HEK293 (cell line): ENCODE measurements around the gene OPHN1.

Experiments used
- CTCF ChIA-PET: fragments of 350-600 bp; formaldehyde crosslinking; extraction: SDS; loops from one replicate; lab custom pipeline; 2021; ENCODE audit warnings: antibody characterized with exemption; lab: Yijun Ruan, JAX
- POLR2A ChIA-PET: fragments of 300-600 bp; formaldehyde crosslinking; extraction: SDS; loops from one replicate; lab custom pipeline; 2020; ENCODE audit warnings: antibody characterized with exemption, inconsistent platforms; lab: Yijun Ruan, JAX
- H3K27ac ChIP-seq: fragments of 200-500 bp; sonication (Bioruptor generic); 2 replicates; pipeline ENCODE4 v1.5.1; 2014; ENCODE audit warnings: low read depth, low read length, control low read depth, inconsistent platforms; ENCODE audit errors: extremely low read depth
- H3K36me3 ChIP-seq, 2 experiments: fragments of 200-500 bp in 1 of 2; sonication (Bioruptor generic) in 1 of 2; 1 replicate in 1 of 2; 2 replicates in 1 of 2; pipeline ENCODE4 v1.5.1; 2014 to 2017; ENCODE audit warnings: inconsistent platforms in 2 of 2, low read length in 2 of 2; ENCODE audit not compliant: control insufficient read depth in 2 of 2, insufficient read depth in 1 of 2
- H3K4me1 ChIP-seq: fragments of 200-500 bp; sonication (Bioruptor generic); 2 replicates; pipeline ENCODE4 v1.5.1; 2014; ENCODE audit warnings: mild to moderate bottlenecking, low read length, inconsistent platforms; ENCODE audit not compliant: control insufficient read depth, insufficient read depth
- H3K4me3 ChIP-seq: 2 replicates; pipeline ENCODE4 v1.5.1; 2011; ENCODE audit warnings: low read depth, mild to moderate bottlenecking, control low read depth, low read length, moderate library complexity
- H3K9me3 ChIP-seq: fragments of 200-500 bp; sonication (Bioruptor generic); 2 replicates; pipeline ENCODE4 v1.5.1; 2014; ENCODE audit warnings: low read depth, low read length, inconsistent platforms; ENCODE audit not compliant: control insufficient read depth, insufficient read depth
- RBAK ChIP-seq: fragments of 450-650 bp; formaldehyde crosslinking; IDR thresholded peaks from 2 replicates; pipeline ENCODE4 v1.5.1; 2016; ENCODE audit warnings: missing biosample characterization, missing genetic modification characterization
- SALL2 ChIP-seq: fragments of 450-650 bp; formaldehyde crosslinking; IDR thresholded peaks from 2 replicates; pipeline ENCODE4 v1.5.0; 2017; ENCODE audit warnings: missing biosample characterization, mild to moderate bottlenecking, missing genetic modification characterization, borderline replicate concordance
- ZBTB7A ChIP-seq: fragments of 450-650 bp; formaldehyde crosslinking; IDR thresholded peaks from 2 replicates; pipeline ENCODE4 v1.5.1; 2016; ENCODE audit warnings: low read depth, missing biosample characterization, missing genetic modification characterization
- ZNF426 ChIP-seq: fragments of 450-650 bp; formaldehyde crosslinking; IDR thresholded peaks from 2 replicates; pipeline ENCODE4 v1.5.1; 2017; ENCODE audit warnings: missing biosample characterization, missing genetic modification characterization, mild to moderate bottlenecking, inconsistent platforms, moderate library complexity
- TF ChIP-seq, protein P1 (sequence below): fragments of 450-650 bp; formaldehyde crosslinking; IDR thresholded peaks from 2 replicates; pipeline ENCODE4 v1.5.1; 2016; ENCODE audit warnings: missing biosample characterization, missing genetic modification characterization
- TF ChIP-seq, protein P2 (sequence below): fragments of 450-650 bp; formaldehyde crosslinking; IDR thresholded peaks from 2 replicates; pipeline ENCODE4 v1.5.1; 2016; ENCODE audit warnings: missing biosample characterization, missing genetic modification characterization
- TF ChIP-seq, protein P3 (sequence below): fragments of 450-650 bp; formaldehyde crosslinking; IDR thresholded peaks from 2 replicates; pipeline ENCODE4 v1.5.1; 2017; ENCODE audit warnings: missing biosample characterization, missing genetic modification characterization
- TF ChIP-seq, protein P4 (sequence below): fragments of 450-650 bp; formaldehyde crosslinking; IDR thresholded peaks from 2 replicates; pipeline ENCODE4 v1.5.1; 2017; ENCODE audit warnings: missing biosample characterization, missing genetic modification characterization
- TF ChIP-seq, protein P5 (sequence below): fragments of 450-650 bp; formaldehyde crosslinking; conservative IDR thresholded peaks from 2 replicates; pipeline ENCODE4 v1.5.1; 2016; ENCODE audit warnings: low read depth, missing biosample characterization, missing genetic modification characterization

Gene OPHN1

DNA sequence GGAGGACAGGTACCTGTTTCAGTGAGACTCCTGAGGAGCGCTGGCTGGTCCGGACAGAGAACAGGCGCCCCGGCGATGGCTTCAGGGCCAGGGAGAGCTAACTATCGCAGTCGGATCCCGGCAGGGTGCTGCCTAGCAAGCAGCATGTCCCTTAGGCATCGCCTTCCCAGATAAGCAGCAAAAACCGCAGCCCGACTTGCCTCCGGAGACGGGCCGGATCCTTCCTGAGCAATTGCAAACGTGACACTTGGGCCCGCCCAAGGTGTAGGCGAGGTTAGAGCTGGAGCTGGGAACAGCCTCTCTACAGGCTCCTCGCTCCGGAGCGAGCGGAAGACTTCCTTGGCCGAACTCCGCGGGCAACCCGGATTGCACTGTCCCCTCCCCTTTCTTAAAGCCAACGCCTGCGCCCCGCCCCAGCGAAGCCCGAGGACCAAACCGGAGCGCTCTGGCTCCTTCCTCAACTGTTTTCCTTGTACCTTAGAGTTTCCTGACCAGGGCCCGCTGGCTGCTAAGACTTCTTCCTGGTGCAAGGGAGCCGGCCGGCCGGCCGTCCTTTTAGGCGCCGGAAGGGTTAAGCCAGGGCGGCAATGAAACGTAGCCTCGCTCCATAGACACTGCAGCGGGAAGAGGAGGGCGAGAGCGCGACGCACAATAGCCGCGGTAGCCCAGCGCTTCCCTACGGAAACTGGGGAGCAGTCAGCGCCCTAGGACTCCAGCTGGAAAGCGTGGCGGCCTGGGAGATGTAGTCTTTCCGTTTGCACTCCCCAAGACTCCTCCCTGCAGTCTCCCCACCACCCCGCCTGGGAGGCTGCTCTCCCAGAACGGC lies at the start of gene OPHN1 (continued):
- TF ChIP-seq, protein P1, sequence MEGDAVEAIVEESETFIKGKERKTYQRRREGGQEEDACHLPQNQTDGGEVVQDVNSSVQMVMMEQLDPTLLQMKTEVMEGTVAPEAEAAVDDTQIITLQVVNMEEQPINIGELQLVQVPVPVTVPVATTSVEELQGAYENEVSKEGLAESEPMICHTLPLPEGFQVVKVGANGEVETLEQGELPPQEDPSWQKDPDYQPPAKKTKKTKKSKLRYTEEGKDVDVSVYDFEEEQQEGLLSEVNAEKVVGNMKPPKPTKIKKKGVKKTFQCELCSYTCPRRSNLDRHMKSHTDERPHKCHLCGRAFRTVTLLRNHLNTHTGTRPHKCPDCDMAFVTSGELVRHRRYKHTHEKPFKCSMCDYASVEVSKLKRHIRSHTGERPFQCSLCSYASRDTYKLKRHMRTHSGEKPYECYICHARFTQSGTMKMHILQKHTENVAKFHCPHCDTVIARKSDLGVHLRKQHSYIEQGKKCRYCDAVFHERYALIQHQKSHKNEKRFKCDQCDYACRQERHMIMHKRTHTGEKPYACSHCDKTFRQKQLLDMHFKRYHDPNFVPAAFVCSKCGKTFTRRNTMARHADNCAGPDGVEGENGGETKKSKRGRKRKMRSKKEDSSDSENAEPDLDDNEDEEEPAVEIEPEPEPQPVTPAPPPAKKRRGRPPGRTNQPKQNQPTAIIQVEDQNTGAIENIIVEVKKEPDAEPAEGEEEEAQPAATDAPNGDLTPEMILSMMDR (tag by site-specific recombination), result no peak

DNA sequence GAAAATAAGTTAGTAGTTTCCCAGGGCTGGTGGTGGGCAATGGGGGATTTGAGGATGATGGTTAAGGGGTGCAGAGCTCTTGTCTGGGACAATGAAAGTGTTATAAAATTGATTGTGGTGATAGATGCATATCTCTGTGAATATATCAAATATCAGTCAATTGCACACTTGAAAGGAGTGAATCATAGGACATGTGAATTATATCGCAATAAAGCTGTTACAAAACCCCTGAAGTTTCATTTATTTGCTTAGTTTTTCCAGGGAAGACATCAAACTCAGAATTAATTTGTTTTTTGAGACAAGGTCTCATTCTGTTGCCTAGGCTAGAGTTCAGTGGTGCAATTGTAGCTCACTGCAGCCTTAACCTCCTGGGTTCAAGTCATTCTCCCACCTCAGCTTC lies 47.7 kb upstream of the OPHN1 start:
- TF ChIP-seq, protein P2, sequence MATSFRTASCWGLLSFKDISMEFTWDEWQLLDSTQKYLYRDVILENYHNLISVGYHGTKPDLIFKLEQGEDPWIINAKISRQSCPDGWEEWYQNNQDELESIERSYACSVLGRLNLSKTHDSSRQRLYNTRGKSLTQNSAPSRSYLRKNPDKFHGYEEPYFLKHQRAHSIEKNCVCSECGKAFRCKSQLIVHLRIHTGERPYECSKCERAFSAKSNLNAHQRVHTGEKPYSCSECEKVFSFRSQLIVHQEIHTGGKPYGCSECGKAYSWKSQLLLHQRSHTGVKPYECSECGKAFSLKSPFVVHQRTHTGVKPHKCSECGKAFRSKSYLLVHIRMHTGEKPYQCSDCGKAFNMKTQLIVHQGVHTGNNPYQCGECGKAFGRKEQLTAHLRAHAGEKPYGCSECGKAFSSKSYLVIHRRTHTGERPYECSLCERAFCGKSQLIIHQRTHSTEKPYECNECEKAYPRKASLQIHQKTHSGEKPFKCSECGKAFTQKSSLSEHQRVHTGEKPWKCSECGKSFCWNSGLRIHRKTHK, result no peak
- TF ChIP-seq SALL2 (tag by site-specific recombination) (no peak), ZBTB7A (tag by site-specific recombination) (no peak), RBAK (tag by site-specific recombination) (no peak), ZNF426 (tag by site-specific recombination) (no peak)
- TF ChIP-seq, protein P3, sequence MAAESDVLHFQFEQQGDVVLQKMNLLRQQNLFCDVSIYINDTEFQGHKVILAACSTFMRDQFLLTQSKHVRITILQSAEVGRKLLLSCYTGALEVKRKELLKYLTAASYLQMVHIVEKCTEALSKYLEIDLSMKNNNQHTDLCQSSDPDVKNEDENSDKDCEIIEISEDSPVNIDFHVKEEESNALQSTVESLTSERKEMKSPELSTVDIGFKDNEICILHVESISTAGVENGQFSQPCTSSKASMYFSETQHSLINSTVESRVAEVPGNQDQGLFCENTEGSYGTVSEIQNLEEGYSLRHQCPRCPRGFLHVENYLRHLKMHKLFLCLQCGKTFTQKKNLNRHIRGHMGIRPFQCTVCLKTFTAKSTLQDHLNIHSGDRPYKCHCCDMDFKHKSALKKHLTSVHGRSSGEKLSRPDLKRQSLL (tag by site-specific recombination), result no peak
- TF ChIP-seq, protein P4, sequence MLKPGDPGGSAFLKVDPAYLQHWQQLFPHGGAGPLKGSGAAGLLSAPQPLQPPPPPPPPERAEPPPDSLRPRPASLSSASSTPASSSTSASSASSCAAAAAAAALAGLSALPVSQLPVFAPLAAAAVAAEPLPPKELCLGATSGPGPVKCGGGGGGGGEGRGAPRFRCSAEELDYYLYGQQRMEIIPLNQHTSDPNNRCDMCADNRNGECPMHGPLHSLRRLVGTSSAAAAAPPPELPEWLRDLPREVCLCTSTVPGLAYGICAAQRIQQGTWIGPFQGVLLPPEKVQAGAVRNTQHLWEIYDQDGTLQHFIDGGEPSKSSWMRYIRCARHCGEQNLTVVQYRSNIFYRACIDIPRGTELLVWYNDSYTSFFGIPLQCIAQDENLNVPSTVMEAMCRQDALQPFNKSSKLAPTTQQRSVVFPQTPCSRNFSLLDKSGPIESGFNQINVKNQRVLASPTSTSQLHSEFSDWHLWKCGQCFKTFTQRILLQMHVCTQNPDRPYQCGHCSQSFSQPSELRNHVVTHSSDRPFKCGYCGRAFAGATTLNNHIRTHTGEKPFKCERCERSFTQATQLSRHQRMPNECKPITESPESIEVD (tag by site-specific recombination), result no peak
- TF ChIP-seq, protein P5, sequence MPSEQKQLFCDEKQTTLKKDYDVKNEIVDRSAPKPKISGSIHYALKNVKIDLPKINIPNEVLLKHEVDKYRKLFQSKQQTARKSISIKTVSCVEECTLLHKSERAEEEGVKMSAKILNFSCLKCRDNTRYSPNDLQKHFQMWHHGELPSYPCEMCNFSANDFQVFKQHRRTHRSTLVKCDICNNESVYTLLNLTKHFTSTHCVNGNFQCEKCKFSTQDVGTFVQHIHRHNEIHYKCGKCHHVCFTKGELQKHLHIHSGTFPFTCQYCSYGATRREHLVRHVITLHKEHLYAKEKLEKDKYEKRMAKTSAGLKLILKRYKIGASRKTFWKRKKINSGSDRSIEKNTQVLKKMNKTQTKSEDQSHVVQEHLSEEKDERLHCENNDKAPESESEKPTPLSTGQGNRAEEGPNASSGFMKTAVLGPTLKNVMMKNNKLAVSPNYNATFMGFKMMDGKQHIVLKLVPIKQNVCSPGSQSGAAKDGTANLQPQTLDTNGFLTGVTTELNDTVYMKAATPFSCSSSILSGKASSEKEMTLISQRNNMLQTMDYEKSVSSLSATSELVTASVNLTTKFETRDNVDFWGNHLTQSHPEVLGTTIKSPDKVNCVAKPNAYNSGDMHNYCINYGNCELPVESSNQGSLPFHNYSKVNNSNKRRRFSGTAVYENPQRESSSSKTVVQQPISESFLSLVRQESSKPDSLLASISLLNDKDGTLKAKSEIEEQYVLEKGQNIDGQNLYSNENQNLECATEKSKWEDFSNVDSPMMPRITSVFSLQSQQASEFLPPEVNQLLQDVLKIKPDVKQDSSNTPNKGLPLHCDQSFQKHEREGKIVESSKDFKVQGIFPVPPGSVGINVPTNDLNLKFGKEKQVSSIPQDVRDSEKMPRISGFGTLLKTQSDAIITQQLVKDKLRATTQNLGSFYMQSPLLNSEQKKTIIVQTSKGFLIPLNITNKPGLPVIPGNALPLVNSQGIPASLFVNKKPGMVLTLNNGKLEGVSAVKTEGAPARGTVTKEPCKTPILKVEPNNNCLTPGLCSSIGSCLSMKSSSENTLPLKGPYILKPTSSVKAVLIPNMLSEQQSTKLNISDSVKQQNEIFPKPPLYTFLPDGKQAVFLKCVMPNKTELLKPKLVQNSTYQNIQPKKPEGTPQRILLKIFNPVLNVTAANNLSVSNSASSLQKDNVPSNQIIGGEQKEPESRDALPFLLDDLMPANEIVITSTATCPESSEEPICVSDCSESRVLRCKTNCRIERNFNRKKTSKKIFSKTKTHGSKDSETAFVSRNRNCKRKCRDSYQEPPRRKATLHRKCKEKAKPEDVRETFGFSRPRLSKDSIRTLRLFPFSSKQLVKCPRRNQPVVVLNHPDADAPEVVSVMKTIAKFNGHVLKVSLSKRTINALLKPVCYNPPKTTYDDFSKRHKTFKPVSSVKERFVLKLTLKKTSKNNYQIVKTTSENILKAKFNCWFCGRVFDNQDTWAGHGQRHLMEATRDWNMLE, result no peak
- H3K4me3 ChIP-seq, result no peak overlapping the region
- POLR2A ChIA-PET, result interaction anchor here (0.6 to 0.7 kb wide), 2 partner anchors 53 to 85 kb away, joined by 3 to 5 read pairs; no protein-coding TSS in a partner anchor
- no peaks in the 10 kb centered on the region; a peak in 1 of 3 replicates for H3K36me3 ChIP-seq
- CTCF ChIA-PET, result interaction anchor here (0.6 to 1.8 kb wide), 6 partner anchors 9 to 300 kb away, joined by 3 to 8 read pairs (median 4); no protein-coding TSS in a partner anchor
- H3K4me1 ChIP-seq, result no peaks in the 10 kb centered on the region
- H3K27ac ChIP-seq, result no peak overlapping the region
- no peaks in the 10 kb centered on the region; the same call in 1 of the 2 replicates for H3K9me3 ChIP-seq
